GM13976 (cell line): ENCODE measurements around the gene ADAMTS20.

Source experiments
- DNase-seq: peaks from one replicate; pipeline ENCODE4 v3.0.0; 2012; ENCODE audit warnings: low spot score
- in situ Hi-C: fragments of 300-500 bp; cut with MboI; formaldehyde crosslinking; loops from one replicate; pipeline ENCODE4 v1.12.0; 2022; ENCODE audit warnings: low sequenced_read_pairs, mixed read lengths, inconsistent platforms; ENCODE audit not compliant: unreplicated experiment
- TF ChIP-seq, protein P1 (sequence below): IDR thresholded peaks from 2 replicates; pipeline ENCODE4 v1.5.1; 2012; ENCODE audit warnings: borderline replicate concordance, mild to moderate bottlenecking; ENCODE audit not compliant: insufficient read depth; ENCODE audit errors: extremely low read depth, missing control alignments, control extremely low read depth

The ADAMTS20 gene, protein sequence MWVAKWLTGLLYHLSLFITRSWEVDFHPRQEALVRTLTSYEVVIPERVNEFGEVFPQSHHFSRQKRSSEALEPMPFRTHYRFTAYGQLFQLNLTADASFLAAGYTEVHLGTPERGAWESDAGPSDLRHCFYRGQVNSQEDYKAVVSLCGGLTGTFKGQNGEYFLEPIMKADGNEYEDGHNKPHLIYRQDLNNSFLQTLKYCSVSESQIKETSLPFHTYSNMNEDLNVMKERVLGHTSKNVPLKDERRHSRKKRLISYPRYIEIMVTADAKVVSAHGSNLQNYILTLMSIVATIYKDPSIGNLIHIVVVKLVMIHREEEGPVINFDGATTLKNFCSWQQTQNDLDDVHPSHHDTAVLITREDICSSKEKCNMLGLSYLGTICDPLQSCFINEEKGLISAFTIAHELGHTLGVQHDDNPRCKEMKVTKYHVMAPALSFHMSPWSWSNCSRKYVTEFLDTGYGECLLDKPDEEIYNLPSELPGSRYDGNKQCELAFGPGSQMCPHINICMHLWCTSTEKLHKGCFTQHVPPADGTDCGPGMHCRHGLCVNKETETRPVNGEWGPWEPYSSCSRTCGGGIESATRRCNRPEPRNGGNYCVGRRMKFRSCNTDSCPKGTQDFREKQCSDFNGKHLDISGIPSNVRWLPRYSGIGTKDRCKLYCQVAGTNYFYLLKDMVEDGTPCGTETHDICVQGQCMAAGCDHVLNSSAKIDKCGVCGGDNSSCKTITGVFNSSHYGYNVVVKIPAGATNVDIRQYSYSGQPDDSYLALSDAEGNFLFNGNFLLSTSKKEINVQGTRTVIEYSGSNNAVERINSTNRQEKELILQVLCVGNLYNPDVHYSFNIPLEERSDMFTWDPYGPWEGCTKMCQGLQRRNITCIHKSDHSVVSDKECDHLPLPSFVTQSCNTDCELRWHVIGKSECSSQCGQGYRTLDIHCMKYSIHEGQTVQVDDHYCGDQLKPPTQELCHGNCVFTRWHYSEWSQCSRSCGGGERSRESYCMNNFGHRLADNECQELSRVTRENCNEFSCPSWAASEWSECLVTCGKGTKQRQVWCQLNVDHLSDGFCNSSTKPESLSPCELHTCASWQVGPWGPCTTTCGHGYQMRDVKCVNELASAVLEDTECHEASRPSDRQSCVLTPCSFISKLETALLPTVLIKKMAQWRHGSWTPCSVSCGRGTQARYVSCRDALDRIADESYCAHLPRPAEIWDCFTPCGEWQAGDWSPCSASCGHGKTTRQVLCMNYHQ (N-terminal part only)

DNA sequence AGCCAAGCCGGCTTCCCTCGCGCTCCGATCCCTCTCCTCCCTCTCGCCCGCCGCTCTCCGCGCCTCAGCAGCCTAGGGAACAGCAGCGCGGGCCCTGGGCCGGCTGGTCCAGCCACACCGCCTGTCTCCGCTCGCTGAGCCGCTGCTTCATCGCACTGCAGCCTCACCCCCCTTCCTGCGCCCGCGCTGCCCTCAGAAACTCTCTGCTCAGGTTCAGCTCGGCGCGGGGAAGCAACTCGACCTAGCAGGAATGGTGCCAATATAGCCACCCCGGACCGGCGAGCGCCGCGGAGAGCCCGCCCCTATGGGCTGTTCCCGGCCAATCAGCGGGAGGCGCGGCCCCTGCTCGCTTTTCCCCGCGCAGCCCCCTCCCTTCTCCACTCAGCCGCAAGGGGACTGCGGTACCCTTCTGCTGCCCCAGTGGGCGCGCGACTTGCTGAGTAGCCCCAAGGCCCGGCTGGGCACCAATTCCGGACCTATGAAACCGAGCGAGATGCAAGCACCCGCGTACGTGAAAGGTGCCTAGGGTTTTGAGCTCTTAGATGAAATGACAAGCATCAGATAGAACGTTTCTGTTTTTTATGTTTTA is at the start of gene ADAMTS20:
TSS of gene ADAMTS20 (minus strand) at position 233 of the 589 bp plus-strand sequence. CDS start 282 bp downstream, outside the sequence.
- TF ChIP-seq, protein P1, sequence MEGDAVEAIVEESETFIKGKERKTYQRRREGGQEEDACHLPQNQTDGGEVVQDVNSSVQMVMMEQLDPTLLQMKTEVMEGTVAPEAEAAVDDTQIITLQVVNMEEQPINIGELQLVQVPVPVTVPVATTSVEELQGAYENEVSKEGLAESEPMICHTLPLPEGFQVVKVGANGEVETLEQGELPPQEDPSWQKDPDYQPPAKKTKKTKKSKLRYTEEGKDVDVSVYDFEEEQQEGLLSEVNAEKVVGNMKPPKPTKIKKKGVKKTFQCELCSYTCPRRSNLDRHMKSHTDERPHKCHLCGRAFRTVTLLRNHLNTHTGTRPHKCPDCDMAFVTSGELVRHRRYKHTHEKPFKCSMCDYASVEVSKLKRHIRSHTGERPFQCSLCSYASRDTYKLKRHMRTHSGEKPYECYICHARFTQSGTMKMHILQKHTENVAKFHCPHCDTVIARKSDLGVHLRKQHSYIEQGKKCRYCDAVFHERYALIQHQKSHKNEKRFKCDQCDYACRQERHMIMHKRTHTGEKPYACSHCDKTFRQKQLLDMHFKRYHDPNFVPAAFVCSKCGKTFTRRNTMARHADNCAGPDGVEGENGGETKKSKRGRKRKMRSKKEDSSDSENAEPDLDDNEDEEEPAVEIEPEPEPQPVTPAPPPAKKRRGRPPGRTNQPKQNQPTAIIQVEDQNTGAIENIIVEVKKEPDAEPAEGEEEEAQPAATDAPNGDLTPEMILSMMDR: no peak
- in situ Hi-C loops: no loop called here
- DNase-seq: peak; percentile 24

DNA sequence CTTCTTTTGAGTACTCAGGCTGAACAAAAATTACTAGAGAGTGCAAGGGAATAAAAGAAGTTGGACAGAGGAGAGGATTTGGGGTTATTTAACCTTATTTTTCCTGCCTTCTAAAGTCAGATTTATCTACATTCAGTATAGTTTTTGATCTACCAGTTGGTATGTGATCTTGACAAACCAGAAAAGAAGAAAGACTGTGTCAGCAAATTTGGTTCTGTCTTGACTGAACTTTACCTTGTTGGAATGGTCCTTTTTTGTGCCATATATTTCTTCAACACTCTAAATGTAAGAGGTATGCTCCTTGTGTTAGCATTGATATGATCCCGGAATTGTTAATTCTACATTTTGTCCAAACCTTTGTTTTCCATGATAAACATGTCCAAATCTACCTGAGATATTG is 47.7 kb upstream of the ADAMTS20 start:
- DNase-seq: no peak
- in situ Hi-C loops: no loop called here
- TF ChIP-seq, protein P1: no peak

DNA sequence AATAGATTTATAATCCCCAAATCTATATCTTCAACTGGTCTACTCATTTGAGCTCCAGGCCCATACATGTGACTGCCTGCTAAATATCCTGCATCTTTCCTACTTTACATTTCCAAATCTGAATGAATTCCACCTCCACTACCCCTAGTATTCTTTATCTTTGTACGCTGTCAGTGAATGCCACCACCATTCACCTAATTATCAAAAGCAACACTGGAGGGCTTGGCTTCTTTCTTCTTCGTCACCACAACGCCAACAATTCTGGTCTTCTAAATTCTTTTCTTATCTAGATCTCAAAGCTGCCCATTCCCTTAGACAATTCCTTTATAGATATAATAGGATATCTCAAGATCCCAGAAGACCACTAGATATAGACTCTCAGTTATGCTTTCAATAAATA is 47.1 kb upstream of the ADAMTS20 start:
- TF ChIP-seq, protein P1: no peak
- DNase-seq: no peak
- in situ Hi-C loops: no loop called here

DNA sequence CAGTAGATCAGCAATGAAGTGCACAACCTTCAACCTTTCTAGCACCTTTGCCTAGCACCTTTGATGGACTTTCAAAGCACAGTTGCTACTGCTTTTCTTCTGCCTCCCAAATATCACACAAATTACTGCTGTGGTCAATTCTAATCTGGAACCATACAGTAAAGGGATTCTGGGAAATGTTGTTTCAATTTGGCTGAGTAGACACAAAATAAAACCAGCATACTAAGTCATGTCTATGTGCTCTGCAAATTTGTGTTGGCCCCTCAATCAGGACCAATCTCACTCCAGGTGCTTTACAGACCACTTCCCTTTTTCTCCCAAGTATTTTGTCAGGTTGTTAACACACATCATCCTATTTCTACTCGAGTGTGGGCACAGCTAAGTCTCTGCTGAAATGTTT is 38.3 kb upstream of the ADAMTS20 start:
- TF ChIP-seq, protein P1: no peak
- in situ Hi-C loops: no loop called here
- no peak for DNase-seq

DNA sequence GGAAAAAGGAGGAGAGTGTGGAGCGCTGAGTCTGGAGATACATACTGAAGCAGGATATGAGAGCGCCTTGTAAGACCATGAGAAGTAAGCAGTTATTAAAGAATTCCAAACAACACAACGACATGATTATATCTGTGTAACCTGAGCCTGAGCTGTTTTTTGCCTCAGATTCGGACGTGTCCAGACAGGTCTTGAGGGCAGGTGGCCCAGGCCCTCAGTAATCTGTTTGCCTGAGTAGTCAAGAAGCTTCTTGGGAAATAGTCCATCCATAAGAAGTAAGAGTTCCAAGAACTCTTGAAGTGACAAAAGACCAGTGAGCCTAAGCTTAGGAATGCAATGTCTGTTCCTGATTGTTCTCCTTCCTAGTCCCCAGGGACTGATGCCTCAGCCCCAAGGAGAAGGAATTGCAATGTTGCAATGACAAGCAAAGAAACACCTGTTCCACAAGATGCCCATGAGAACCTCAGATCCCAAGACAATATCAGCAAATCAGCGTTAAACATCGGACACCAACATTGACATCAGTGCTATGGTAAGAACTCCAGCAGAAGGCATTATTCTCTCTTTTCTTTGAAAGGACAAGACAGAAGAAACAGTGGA is 34.7 kb upstream of the ADAMTS20 start:
- in situ Hi-C loops: no loop called here
- TF ChIP-seq, protein P1: no peak
- no peak for DNase-seq

DNA sequence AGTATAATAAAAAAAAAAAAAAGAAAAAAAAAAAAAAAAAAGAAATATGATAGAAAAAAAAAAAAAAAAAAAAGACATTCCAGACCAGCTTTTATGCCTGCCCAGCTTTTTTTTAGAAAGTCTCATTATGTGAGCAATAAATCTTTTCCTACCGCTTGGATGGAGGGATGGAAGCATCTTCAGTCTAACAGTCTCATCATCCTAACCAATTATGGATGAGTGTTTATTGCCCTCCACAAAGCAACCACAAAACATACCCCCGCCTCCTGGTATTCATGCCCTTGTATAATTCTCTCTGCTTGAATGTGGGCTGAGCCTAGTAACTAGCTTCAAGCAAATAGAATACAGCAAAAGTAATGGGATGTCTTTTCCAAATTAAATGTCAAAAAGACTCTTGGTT is 33.7 kb upstream of the ADAMTS20 start:
- TF ChIP-seq, protein P1: no peak
- in situ Hi-C loops: no loop called here
- no peak for DNase-seq
